GM13976 (cell line): ENCODE data around the gene GPHA2.

ENCODE experiments used
- DNase-seq: peaks from one replicate; pipeline ENCODE4 v3.0.0; 2012; ENCODE audit warnings: low spot score
- CTCF ChIP-seq: IDR thresholded peaks from 2 replicates; pipeline ENCODE4 v1.5.1; 2012; ENCODE audit warnings: borderline replicate concordance, mild to moderate bottlenecking; ENCODE audit not compliant: insufficient read depth; ENCODE audit errors: extremely low read depth, missing control alignments, control extremely low read depth
- in situ Hi-C: fragments of 300-500 bp; cut with MboI; formaldehyde crosslinking; loops from one replicate; pipeline ENCODE4 v1.12.0; 2022; ENCODE audit warnings: low sequenced_read_pairs, mixed read lengths, inconsistent platforms; ENCODE audit not compliant: unreplicated experiment

The GPHA2 gene

DNA sequence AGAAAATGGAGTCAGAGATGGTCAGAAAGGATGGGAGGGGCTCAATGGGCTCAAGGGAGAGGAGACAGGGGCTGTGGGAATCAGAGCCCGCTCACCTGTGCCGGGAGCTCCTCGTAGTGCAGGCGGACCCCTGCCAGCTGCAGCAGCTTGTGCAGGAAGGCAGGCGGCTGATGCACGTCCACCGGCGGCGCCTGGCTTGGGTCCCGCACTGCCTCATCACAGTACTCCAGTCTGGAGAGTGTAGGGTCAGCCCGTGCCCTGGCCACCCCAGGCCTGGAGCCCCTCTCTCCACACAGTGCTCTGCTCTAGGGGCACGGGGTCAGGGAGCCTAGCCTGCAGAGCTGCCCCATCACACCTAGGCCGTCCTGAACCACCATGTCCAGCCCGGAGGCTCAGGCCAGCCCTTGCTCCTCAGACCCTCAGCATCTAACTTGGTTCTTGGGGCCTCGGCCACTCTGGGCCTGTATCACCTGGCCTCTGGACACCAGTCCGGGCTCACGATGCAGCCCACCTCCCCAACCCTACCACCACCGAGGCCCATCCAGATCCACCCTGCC is 22.4 kb downstream of the GPHA2 start:
- TF ChIP-seq CTCF: no peak
- in situ Hi-C loops: no loop called here

DNA sequence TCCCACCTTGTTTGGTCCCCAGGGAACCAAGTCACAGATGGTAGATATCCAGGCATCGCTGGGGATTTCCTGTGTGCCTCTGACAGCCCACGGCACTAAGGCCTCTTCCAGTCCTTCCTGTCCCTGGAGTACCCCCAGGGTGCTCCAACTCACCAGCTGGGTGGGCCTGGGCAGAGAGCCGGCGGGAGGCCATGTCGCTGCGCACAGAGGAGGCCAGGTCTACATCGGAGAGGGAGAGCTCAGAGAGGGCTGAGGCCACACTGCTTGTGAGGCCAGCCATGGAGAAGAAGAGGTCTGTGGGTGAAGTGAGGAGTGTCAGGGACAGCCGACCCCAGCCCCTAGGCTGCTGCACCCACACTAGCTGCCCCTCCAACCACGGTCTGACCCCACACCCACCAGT is 24.0 kb downstream of the GPHA2 start:
- in situ Hi-C loops: no loop called here
- no peak for TF ChIP-seq CTCF
- DNase-seq: no peak

More for the DNA sequence above, 22.4 kb downstream of the GPHA2 start:
- DNase-seq: no peak

GRCh38 chr11:64911142-64911541 is 24.6 kb downstream of the GPHA2 start:
- in situ Hi-C loops: no loop called here
- TF ChIP-seq CTCF: no peak
- DNase-seq: no peak

DNA sequence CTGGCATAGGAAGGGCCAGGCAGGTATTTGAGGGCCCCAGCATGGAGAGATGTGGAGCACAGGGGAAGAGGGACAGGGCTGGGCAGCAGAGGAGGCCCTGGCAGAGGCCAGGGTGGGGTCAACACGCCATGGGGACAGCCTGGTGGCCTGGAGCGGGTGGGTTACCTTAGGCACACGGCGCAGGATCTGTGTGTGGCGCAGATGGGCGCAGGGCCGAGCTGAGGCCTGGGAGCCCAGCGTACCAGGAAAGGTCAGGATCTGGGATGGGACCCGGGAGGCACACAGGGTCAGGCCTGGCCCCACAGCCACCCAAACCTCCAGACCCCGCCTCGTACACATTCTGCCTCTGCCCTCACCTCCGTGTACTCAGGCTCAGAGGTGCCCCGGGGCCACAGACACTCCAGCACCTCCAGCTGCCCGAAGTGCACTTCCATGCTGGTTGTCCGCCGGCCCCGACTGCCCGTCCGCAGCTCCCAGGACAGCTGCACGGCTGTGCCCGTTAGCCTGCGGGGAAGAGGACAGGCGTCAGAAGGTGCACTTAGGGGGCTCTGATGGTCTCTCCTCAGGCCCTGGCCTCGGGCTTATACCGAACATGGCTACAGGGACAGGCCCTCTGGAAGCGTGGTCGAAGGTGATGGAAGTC is 25.1 kb downstream of the GPHA2 start:
- in situ Hi-C loops: no loop called here
- TF ChIP-seq CTCF: no peak
- DNase-seq: no peak

DNA sequence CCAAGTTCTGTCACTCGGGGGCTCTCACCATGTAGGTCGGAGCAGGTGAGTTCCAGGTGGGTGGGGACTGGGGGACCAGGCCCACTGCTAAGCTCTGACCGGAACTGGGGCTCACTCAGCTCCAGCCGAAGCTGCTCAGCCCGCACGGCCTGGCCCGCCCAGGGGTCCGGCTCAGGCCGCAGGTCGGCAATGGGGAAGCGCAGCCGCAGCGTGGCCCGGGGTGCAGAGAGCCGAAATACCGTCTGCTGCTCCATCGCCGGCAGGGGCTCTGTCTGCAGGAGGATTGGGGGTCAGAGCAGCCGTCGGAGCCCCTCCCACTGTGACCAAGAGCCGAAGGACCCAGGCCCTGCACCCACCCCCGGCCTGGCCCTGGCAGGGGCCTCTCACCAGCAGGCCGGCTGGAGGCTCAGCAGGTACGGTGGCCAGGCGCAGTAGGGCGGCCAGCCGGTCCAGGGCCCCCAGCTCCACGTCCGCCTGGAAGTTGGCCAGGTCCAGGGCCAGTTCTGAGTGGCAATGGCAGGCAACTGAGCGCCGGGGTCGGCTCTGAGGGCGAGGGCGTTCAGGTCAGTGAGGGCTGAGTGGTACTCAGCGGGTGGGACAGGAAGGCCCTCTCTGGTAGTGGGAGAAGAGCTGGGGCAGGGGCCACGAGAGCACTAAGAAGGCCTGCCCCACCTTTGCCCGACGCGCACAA is 25.9 kb downstream of the GPHA2 start:
- no peak for DNase-seq
- in situ Hi-C loops: no loop called here
- no peak for TF ChIP-seq CTCF

GRCh38 chr11:64908766-64909165 is 26.9 kb downstream of the GPHA2 start:
- no peak for DNase-seq
- in situ Hi-C loops: no loop called here
- TF ChIP-seq CTCF: no peak

DNA sequence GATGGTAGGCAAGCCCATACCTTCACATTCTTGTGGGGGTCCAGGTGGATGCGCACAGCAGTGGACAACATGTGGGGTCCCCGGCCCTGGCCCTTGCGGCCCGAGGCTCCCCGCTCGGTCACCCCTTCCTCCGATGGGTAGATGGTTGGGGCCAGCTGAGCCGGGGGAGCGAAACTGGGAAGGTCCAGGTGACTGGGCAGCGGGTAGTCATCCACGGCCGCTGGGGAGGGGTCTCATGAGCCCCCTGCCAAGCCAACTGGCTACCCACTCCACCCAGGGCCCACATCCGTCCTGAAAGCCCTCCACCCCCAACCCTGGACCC is 29.4 kb downstream of the GPHA2 start:
- TF ChIP-seq CTCF: no peak
- DNase-seq: no peak
- in situ Hi-C loops: no loop called here
